Endothelial cell (in vitro differentiated cells): ENCODE data around the gene ITGB6. TPM values are rescaled to one million over a fixed set of nuclear protein-coding genes. Genes with fewer than 3 reads are reported as not detected.

Experiments
- DNase-seq: peaks from one replicate; pipeline ENCODE4 v3.0.0; 2021; ENCODE audit warnings: low spot score
- H3K27ac Mint-ChIP-seq: one replicate; pipeline ENCODE4 v1.8.0; 2021; ENCODE audit warnings: mixed read lengths, inconsistent platforms; ENCODE audit not compliant: unreplicated experiment
- H3K27me3 Mint-ChIP-seq: one replicate; pipeline ENCODE4 v1.8.0; 2021; ENCODE audit warnings: mild to moderate bottlenecking, moderate library complexity, mixed read lengths, inconsistent platforms; ENCODE audit not compliant: unreplicated experiment
- H3K36me3 Mint-ChIP-seq: one replicate; pipeline ENCODE4 v1.8.0; 2021; ENCODE audit warnings: mild to moderate bottlenecking, low read depth, mixed read lengths, inconsistent platforms; ENCODE audit not compliant: unreplicated experiment
- H3K4me1 Mint-ChIP-seq: one replicate; pipeline ENCODE4 v1.8.0; 2021; ENCODE audit warnings: mild to moderate bottlenecking, mixed read lengths, inconsistent platforms; ENCODE audit not compliant: unreplicated experiment
- H3K4me3 Mint-ChIP-seq: one replicate; pipeline ENCODE4 v1.8.0; 2021; ENCODE audit warnings: mild to moderate bottlenecking, mixed read lengths, inconsistent platforms; ENCODE audit not compliant: unreplicated experiment
- H3K9me3 Mint-ChIP-seq: one replicate; pipeline ENCODE4 v1.8.0; 2021; ENCODE audit warnings: mixed read lengths, inconsistent platforms; ENCODE audit not compliant: unreplicated experiment
- CTCF ChIP-seq: fragments of 200-600 bp; sonication (generic); IDR thresholded peaks from one replicate; pipeline ENCODE4 v1.5.0; 2021; ENCODE audit warnings: antibody characterized with exemption; ENCODE audit not compliant: unreplicated experiment
- total RNA-seq: library from RNA; stranded (reverse); fragmentation: NEBNext Ultra II Directional; extraction: Animal tissue kit (Norgen Biotek cat#: 25700); gene quantifications from one replicate; pipeline ENCODE4 v1.2.1, GENCODE V29; 2021; ENCODE audit not compliant: unreplicated experiment

Gene ITGB6
- total RNA-seq, 1 donor from 2014 or later = not detected

- TF ChIP-seq CTCF = no peak
- no peak for DNase-seq
- Mint-ChIP-seq H3K27me3 (no peaks in the 10 kb centered on the region), H3K4me1 (no peaks in the 10 kb centered on the region), H3K27ac (no peak overlapping the region), H3K9me3 (no peaks in the 10 kb centered on the region), H3K36me3 (no peaks in the 10 kb centered on the region), H3K4me3 (no peak overlapping the region)
Measured at GRCh38 chr2:160097326-160097725, 102.7 kb downstream of the ITGB6 start.

- Mint-ChIP-seq H3K4me1 (no peaks in the 10 kb centered on the region), H3K27ac (no peak overlapping the region), H3K9me3 (no peaks in the 10 kb centered on the region), H3K27me3 (no peaks in the 10 kb centered on the region), H3K4me3 (no peak overlapping the region), H3K36me3 (no peaks in the 10 kb centered on the region)
- no peak for TF ChIP-seq CTCF
- DNase-seq = no peak
Measured at GRCh38 chr2:160096409-160096808, 103.7 kb downstream of the ITGB6 start.

GRCh38 chr2:160092445-160092844, 107.6 kb downstream of the ITGB6 start:
- H3K4me3 Mint-ChIP-seq = no peak overlapping the region
- H3K27me3 Mint-ChIP-seq = no peaks in the 10 kb centered on the region
- H3K9me3 Mint-ChIP-seq = peaks cover 10% of the 10 kb centered on the region
- no peak for TF ChIP-seq CTCF
- H3K36me3 Mint-ChIP-seq = peaks cover 14% of the 10 kb centered on the region
- H3K27ac Mint-ChIP-seq = no peak overlapping the region
- no peaks in the 10 kb centered on the region for H3K4me1 Mint-ChIP-seq
- DNase-seq = no peak

- DNase-seq = no peak
- peaks cover 18% of the 10 kb centered on the region for H3K36me3 Mint-ChIP-seq
Measured at GRCh38 chr2:160091381-160091780, 108.7 kb downstream of the ITGB6 start.

More at GRCh38 chr2:160091381-160091780, 108.7 kb downstream of the ITGB6 start:
- TF ChIP-seq CTCF = no peak
- Mint-ChIP-seq H3K4me1 (no peaks in the 10 kb centered on the region), H3K27ac (no peak overlapping the region), H3K9me3 (peaks cover 14% of the 10 kb centered on the region), H3K27me3 (peaks cover 3% of the 10 kb centered on the region), H3K4me3 (no peak overlapping the region)
